Measurements from ENCODE around the gene MAP3K4.

MAP3K4 gene

DNA sequence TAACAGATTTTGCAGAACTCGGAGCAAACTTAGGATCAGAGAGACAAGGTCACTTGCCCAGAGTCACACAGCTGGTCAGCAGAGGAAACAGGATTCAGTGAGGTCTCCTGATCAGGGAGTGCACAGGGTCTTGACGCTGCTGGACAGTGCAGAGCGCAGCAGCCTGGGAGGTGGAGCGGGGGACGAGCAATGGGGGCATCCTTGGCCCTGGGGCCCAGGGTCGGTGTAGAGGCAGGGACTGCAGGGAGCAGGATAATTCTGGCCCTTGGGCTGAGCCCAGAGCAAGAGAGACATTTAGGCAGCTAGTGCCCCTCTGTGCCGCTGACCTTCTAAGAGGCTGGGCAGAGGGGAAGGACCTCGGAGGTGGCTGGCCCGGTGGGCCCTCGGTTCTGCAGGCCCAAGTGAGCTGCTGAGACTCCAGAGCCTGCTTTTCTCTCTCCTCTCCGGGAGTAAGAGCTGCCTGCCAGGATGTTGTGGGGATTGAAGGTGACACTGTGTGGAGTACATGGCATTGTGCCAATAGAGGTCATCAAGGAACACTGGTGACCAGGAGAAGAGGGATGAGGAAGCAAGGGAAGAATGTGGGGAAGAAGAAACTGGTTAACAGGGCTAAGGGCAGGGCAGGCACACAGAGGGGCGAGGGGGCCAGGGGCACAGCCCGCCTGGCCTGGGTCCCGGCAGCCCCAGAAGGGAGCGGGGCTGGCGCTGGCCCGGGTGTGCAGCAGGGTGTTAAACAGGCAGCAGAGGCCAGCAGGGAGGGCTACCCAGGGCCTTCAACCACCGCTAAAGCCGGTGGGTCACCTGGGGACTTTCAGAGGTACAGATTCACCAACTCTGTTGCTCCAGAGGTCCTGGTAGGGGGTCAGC is 160.3 kb downstream of the MAP3K4 start:
- FAIRE-seq = no peak

GRCh38 chr6:161152527-161152862 is 160.9 kb downstream of the MAP3K4 start:
- FAIRE-seq = no peak

DNA sequence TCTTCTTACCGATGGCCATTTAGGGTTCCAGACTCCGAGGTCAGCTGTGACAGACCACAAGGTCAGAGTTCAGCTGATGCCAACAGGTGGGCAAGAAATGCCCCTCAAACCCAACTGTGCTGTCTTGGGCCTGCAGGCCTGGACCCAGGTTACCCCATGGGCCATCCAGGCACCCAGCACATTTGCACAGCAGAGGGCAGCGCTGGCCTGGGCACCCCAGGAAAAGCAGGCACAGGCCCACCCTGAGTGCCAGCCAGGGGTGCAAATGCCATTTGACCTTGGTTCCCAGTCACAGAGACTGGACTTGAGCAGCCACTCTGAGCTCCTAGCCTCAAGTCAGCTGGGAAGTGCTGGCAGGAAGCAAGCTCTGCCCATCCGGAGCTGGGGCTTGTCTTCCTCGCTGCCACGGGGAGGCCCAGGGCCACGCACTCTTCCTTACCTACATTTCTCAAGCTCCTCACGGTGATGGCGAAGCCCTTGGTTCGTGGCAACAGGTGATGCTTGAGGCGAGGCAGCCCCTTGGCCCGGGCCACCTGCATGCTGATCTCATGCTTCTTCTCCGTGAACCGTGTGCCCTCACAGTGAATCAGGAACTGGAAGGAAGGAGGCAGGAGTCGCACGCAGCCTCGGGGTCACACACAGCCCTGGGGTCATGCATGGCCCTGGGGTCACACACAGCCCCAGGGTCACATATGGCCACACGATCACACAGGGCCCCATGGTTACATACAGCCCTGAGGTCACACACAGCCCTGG is 161.5 kb downstream of the MAP3K4 start:
- no peak for FAIRE-seq

GRCh38 chr6:161153725-161154124 is 162.2 kb downstream of the MAP3K4 start:
- no peak for FAIRE-seq

GRCh38 chr6:161154796-161155335 is 163.3 kb downstream of the MAP3K4 start:
- FAIRE-seq = no peak

DNA sequence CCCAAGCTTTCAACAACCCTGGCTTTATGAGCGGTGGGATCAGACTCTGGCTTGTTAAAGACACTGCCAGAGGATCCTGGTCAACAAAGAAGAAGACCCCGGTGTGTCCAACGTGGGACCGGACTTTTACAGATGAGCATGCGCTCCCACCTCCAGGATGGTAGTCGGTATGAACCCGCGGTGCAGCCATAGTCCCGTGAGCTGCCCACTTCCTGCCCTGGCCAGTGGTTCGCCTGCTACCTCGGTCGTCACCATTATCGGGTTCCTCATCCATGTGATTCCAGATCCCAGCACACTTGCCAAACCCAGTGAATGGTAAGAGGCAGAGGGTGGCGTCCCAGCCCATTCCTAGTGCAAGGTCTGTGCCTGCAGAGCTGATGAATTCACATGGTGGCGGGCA is 169.6 kb downstream of the MAP3K4 start:
- FAIRE-seq = no peak

- no peak for FAIRE-seq
Measured at GRCh38 chr6:161161889-161162624, 170.5 kb downstream of the MAP3K4 start.

GRCh38 chr6:161162722-161163121 is 171.2 kb downstream of the MAP3K4 start:
- FAIRE-seq = no peak

GRCh38 chr6:161163466-161164181 is 172.1 kb downstream of the MAP3K4 start:
- no peak for FAIRE-seq

DNA sequence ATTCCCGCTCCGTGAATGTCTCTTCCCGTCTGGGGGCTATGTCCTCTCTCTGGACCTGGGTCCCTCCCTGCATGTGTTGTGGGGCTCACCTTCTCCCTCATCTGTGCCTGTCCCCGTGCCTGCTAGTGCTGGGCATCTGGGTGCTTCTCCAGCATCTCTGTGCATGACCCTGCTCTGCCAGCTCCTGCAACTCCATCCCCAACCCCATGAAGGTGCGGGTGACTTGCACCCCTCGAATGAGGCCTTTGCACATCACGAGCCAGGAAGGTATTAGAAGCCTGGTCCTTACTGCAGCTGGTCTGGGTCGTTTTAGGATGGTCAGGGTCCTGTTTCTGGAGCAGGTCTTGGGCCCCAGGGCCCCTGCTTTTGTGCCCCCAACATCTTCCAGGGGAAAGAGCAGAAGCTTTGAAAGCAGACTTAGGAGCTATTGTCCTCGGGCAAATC is 172.6 kb downstream of the MAP3K4 start:
- FAIRE-seq = no peak

- FAIRE-seq = no peak
Measured at GRCh38 chr6:161166176-161166575, 174.6 kb downstream of the MAP3K4 start.

- no peak for FAIRE-seq
Measured at GRCh38 chr6:161166677-161167076, 175.1 kb downstream of the MAP3K4 start.

Measured in TTC549 (cell line).